Right ventricle myocardium inferior (tissue), 1 donor: Measurements from ENCODE around the gene CSE1L. TPM values are rescaled to one million over a fixed set of nuclear protein-coding genes. Genes with fewer than 3 reads are reported as not detected.
"Not testable (repeated sequence)": the region's sequence is repeated elsewhere in the genome, so short reads cannot be mapped to it uniquely, and the experiment has no call there.

Experiments used
- ATAC-seq: fragments of 200-7000 bp; cut with Tn5 transposase; one replicate; pipeline ENCODE4 v1.9.1; 2020; ENCODE audit warnings: mild to moderate bottlenecking, moderate library complexity
- DNase-seq: peaks from one replicate; pipeline ENCODE4 v3.0.0; 2021; ENCODE audit errors: missing footprints
- intact Hi-C: fragments of 100-400 bp; cut with DNase I; formaldehyde crosslinking; loops from one replicate; pipeline ENCODE4 v1.11.0; 2022
- total RNA-seq: library from RNA; stranded (reverse); fragmentation: NEBNext Ultra II Directional; extraction: Animal tissue kit (Norgen Biotek cat#: 25700); gene quantifications from one replicate; pipeline ENCODE4 v1.2.1, GENCODE V29; 2021
- donor health status: DM: no; HTN: yes; CAD: no; lungs with severe emphysema.

Gene CSE1L
- total RNA-seq, 1 donor from 2014 or later = 41.4 TPM

DNA sequence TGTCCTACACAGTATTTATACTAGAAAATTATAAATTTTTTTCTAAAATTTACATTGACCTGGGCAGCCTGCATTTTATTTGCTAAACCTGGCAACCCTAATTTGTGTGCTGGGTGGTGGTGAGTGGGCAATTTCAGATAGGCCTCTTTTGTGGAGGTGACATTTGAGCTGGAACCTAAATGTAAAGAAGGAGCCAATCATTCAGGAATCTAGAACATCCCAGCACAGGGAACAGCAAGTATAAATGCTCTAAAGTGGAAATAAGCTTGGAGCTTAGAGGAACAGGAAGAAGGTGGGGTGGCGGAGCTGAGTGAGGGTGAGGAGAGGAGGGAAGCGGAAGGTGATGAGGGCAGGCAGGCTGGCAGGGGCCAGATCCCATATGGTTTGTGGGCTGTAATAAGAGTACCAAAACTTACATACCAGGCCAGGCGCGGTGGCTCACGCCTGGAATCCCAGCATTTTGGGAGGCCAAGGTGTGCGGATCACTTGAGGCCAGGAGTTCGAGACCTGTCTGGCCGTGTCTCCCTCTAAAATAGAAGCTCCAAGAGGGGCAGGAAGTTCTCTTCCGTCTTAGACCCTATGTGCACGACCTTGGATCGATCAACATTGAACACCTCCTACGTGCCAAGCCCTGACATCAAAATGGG is 549 bp upstream of the CSE1L start:
- no peak for ATAC-seq
- intact Hi-C loops = no loop called here
- peak; percentile 80 for DNase-seq

- intact Hi-C loops = no loop called here
- ATAC-seq (no peak), DNase-seq (no peak)
Measured at GRCh38 chr20:49052334-49052733, 6.2 kb downstream of the CSE1L start.

GRCh38 chr20:49054056-49054643 is 8.0 kb downstream of the CSE1L start:
- no peak for ATAC-seq
- DNase-seq = no peak
- intact Hi-C loops = no loop called here

DNA sequence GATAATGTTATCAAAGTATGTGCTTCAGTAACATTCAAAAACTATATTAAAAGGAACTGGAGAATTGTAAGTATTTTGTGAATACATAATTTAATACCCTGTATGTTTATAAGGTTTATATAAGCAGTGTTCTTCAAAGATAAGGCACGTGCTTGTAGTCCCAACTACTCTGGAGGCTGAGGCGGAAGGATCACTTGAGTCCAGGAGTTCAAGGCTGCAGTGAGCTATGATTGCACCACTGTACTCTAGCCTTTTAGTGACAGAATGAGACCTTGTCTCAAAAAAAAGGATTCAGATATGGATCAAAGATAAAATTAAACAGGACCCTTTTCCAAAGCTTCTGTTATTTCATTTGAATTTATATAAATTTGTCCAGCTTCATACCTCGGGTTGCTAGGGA is 17.2 kb downstream of the CSE1L start:
- intact Hi-C loops = no loop called here
- no peak for ATAC-seq
- DNase-seq = no peak

- ATAC-seq (no peak), DNase-seq (no peak)
- intact Hi-C loops = no loop called here
Measured at GRCh38 chr20:49074521-49074920, 28.4 kb downstream of the CSE1L start.

DNA sequence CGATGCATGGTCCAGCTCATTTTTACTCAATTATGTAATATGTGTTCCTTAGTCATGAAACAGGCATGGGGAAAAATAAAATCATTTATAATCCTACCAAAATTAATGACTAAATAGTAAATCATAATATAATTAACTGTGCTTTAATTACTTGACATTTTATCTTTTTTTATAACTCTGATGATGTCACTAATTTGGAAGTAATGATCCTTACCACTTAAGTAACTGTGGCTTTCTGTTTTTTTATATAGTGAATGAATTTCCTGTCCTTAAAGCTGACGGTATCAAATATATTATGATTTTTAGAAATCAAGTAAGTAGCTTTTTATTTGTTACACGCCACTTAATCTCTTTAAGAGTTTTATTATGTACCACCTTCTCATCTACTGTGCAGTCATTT is 32.2 kb downstream of the CSE1L start:
- no peak for DNase-seq
- no peak for ATAC-seq
- intact Hi-C loops = no loop called here

DNA sequence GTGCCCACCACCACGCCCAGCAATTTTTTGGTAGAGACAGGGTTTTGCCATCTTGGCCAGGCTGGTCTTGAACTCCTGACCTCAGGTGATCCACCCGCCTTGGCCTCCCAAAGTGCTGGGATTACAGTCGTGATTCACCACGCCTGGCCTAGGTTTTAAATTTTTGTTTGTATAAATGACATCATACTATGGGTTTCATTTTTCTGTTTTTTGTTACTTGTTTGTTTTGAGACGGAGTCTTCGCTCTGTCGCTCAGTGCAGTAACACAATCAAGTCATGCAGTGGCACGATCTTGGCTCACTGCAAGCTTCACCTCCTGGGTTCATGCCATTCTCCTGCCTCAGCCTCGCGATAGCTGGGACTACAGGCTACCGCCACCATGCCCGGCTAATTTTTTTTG is 36.2 kb downstream of the CSE1L start:
- ATAC-seq, DNase-seq: not testable (repeated sequence)
- intact Hi-C loops = loop anchor here (2.0 kb wide), 1 partner anchor 69 kb away; no protein-coding TSS in a partner anchor

DNA sequence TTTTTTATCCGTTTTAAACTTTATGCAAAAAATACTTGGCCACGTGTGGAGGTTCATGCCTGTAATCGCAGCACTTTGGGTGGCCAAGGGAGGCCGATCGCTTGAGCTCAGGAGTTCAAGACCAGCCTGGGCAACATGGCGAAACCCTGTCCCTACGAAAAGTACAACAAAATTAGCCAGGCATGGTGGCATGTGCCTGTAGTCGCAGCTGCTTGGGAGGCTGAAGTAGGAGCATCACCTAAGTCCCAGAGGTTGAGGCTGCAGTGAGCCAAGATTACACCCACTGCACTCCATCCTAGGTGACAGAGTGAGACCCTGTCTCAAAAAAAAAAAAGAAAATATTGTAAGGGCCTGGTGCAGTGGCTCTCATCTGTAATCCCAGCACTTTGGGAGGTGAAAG is 45.0 kb downstream of the CSE1L start:
- no peak for ATAC-seq
- DNase-seq = no peak
- intact Hi-C loops = no loop called here

GRCh38 chr20:49091762-49092161 is 45.6 kb downstream of the CSE1L start:
- intact Hi-C loops = no loop called here
- DNase-seq = no peak
- no peak for ATAC-seq

GRCh38 chr20:49096203-49096730 is 50.2 kb downstream of the CSE1L start:
- no peak for DNase-seq
- ATAC-seq = no peak
- intact Hi-C loops = no loop called here

GRCh38 chr20:49097159-49097558 is 51.0 kb downstream of the CSE1L start:
- ATAC-seq (no peak), DNase-seq (no peak)
- intact Hi-C loops = no loop called here

GRCh38 chr20:49098136-49098535 is 52.0 kb downstream of the CSE1L start:
- intact Hi-C loops = no loop called here
- ATAC-seq (no peak), DNase-seq (no peak)

DNA sequence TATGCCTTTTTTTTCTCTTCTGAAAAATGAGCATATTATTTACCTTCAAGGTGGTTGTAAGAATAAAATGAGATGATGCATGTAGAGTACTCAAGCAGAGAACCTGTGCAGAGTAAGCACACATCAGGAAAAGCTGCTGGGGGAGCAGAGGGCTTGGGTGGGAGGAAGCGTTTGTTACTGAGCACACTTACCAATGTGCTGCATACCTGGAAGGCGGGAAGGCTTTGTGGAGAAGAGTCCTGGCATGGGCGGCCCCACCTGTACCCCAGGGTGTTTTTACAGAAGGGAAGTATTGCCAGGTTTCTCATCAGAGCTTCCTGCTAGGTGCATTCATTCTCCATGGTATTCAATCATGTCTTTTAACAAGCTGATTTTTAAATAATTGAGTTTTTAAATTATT is 52.9 kb downstream of the CSE1L start:
- intact Hi-C loops = no loop called here
- ATAC-seq = no peak
- DNase-seq = no peak

GRCh38 chr20:49100292-49100691 is 54.2 kb downstream of the CSE1L start:
- intact Hi-C loops, ATAC-seq, DNase-seq: not testable (repeated sequence)

- ATAC-seq (no peak), DNase-seq (no peak)
- intact Hi-C loops = no loop called here
Measured at GRCh38 chr20:49100972-49101371, 54.9 kb downstream of the CSE1L start.

- ATAC-seq (no peak), DNase-seq (no peak)
- intact Hi-C loops = no loop called here
Measured at GRCh38 chr20:49103019-49103418, 56.9 kb downstream of the CSE1L start.

DNA sequence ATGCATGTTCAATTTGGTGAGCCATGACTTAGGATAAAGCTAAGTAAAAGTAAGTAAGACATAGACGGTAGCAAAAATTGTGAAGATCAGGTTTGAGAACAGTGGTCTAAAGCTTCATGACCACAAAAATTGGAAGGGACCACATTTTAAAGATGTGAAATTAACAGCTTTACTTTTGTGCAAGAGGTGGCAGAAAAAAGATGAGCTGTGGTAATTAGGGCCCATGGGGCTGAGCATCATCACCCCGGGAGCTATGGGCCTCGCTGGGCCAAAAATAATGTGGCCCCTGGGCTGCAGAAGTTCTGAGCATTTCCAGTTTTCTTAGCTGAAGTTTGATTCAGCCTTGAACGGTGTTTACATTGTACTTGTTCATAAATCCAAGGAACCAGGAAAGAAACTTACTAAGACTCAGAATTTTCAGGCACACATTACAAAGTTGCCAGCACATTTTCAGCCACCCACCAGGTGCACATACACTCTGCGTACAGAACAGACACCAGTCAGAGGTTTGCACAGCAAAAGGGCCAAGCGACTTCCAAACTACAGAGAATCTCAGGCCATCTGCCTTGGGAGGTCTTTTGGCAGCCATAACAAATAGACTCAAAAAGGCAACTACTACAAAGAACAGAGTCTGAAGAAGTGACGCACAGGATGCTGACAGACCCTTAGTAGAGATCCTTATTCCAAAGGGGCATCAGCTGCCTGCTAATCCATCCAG is 57.7 kb downstream of the CSE1L start:
- DNase-seq = no peak
- ATAC-seq = no peak
- intact Hi-C loops = no loop called here

DNA sequence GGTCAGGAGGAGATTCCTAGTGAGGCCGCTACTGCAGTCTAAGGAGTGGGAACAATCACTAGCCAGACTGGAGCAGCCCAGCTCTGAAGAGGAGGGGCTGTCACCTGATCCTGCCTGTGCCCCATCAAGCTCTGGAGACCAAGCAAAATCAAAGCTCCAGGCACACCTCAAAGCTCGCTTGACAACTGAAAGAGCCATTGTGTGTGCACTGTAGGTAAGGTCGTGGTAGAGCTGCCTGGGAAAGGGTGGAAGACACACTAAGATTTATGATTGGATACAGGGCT is 58.2 kb downstream of the CSE1L start:
- intact Hi-C loops = no loop called here
- ATAC-seq (no peak), DNase-seq (no peak)

DNA sequence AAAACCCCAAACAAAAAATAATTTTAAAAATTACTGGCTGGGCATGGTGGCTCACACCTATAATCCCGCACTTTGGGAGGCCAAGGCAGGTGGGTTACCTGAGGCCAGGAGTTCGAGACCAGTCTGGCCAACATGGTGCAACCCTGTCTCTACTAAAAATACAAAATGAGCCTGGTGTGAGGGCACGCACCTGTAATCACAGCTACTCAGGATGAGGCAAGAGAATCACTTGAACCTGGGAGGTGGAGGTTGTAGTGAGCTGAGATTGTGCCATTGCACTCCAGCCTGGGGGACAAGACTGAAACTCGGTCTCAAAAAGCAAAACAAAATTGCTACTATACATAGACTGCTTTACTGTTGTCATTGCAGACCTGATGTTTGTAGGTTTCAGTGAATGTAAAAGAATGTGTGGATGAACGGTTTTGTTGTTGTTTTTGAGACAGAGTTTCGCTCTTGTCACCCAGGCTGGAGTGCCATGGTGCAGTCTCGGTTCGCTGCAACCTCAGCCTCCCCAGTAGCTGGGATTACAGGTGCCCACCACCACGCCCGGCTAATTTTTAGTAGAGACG is 59.0 kb downstream of the CSE1L start:
- DNase-seq, intact Hi-C loops, ATAC-seq: not testable (repeated sequence)

- intact Hi-C loops = no loop called here
- DNase-seq = no peak
- ATAC-seq = no peak
Measured at GRCh38 chr20:49106328-49106727, 60.2 kb downstream of the CSE1L start.
